HUES64 (cell line): Measurements from ENCODE around the gene PPP1R16B.
"Not testable (repeated sequence)": the region's sequence is repeated elsewhere in the genome, so short reads cannot be mapped to it uniquely, and the experiment has no call there.

ENCODE experiments used
- H3K27ac ChIP-seq: 2 replicates; pipeline ENCODE4 v1.7.0; 2013; ENCODE audit warnings: low read depth, low read length, inconsistent platforms
- H3K27me3 ChIP-seq: 2 replicates; pipeline ENCODE4 v1.6.1; 2013; ENCODE audit warnings: mild to moderate bottlenecking, low read length; ENCODE audit not compliant: insufficient read depth
- H3K36me3 ChIP-seq: 2 replicates; pipeline ENCODE4 v1.6.1; 2013; ENCODE audit warnings: mild to moderate bottlenecking, low read length; ENCODE audit not compliant: insufficient read depth
- H3K4me1 ChIP-seq: 2 replicates; pipeline ENCODE4 v1.6.1; 2013; ENCODE audit warnings: mild to moderate bottlenecking, low read length, moderate library complexity; ENCODE audit not compliant: insufficient read depth
- H3K4me3 ChIP-seq: 2 replicates; pipeline ENCODE4 v1.5.1; 2013; ENCODE audit warnings: mild to moderate bottlenecking, low read length, moderate library complexity
- H3K9ac ChIP-seq: 2 replicates; pipeline ENCODE4 v1.6.1; 2013; ENCODE audit warnings: mild to moderate bottlenecking, low read depth, low read length
- H3K9me3 ChIP-seq: 2 replicates; pipeline ENCODE4 v1.6.1; 2013; ENCODE audit warnings: low read depth, low read length; ENCODE audit not compliant: insufficient read depth
- WGBS: fragments of 150-250, 120-280 bp; methylation state at CpG from one replicate; pipeline ENCODE4 v1.1.7; 2013; ENCODE audit warnings: missing lambda C conversion rate; 5-methylcytosine and 5-hydroxymethylcytosine counted together

PPP1R16B gene

DNA sequence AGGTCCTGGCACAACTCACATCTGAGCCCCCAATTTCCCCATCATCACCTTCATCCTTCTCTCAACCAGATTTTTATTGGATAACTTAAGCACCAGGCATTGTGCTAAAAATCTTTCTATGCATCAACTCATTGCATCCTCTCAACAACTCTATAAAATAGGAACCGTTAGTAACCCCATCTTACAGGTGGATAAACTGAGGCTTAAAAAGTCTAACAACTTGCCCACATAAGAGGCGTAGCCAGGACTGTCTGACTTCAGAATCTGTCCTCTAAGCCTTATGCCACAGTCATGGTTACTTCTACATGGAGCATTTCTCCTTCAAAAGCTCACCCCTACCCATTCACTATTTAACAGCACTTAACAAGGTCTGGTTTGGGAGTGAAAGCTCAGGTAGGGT, 51.1 kb downstream of the PPP1R16B start:
- Histone ChIP-seq H3K9me3 (no peaks in the 10 kb centered on the region), H3K4me1 (peaks cover 6% of the 10 kb centered on the region; the same call in 1 of the 2 replicates), H3K36me3 (no peaks in the 10 kb centered on the region), H3K9ac (no peak overlapping the region), H3K4me3 (no peak overlapping the region), H3K27ac (no peak overlapping the region), H3K27me3 (no peaks in the 10 kb centered on the region)
- WGBS = 92% methylated on average over 2 of the region's 2 CpGs

DNA sequence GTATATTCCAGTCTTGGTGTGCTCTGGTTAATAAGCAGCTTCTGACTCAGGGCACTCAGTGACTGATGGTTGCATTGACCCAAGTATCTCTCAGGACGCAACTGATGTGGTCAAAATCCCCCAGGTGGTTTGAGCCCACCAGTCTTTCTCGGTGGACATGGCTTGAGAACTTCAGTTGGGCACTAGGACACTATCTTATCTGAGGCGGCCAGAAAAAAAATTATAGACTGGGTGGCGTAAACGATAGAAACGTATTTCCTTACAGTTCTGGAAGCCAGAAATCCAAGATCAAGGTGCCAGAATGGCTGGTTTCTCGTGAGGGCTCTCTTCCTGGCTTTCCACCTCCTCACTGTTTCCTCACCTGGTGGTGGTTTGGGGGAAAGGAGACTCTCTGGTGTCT, 52.2 kb downstream of the PPP1R16B start:
- WGBS = 92% methylated on average over 7 of the region's 7 CpGs
- H3K4me1 ChIP-seq = peaks cover 6% of the 10 kb centered on the region; the same call in 1 of the 2 replicates
- no peak overlapping the region for H3K9ac ChIP-seq
- no peaks in the 10 kb centered on the region for H3K27me3 ChIP-seq
- no peak overlapping the region for H3K27ac ChIP-seq
- no peaks in the 10 kb centered on the region for H3K36me3 ChIP-seq
- H3K9me3 ChIP-seq = no peaks in the 10 kb centered on the region
- no peak overlapping the region for H3K4me3 ChIP-seq

DNA sequence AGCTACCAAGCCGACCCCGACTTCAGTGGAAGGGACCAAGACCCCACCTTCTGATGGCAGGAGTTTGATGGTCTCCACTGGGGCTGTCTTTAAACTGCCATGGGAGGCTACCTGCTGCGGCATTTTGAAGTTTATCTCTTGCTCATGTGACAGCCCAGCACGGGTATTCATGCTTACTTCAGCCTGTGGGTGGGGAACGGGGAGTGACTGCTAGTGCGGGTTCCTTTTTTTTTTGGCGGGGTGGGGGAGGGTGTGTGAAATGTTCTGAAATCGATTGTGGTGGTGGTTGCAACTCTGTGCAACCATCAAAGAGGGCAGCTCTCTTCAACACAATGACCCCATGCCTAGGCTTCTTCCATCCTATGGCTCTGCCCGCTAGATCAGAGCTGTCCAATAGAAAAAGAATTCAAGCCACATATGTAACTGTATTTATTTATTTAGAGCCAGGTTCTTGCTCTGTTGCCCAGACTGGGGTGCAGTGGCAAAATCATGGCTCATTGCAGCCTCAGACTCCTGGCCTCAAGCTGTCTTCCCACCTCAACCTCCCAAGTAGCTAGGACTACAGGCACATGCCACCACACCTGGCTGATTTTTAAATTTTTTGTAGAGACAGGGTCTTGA, 53.7 kb downstream of the PPP1R16B start:
- Histone ChIP-seq H3K4me1 (peaks cover 6% of the 10 kb centered on the region; the same call in 1 of the 2 replicates), H3K4me3 (no peak overlapping the region), H3K36me3 (no peaks in the 10 kb centered on the region), H3K9ac (no peak overlapping the region), H3K27ac (no peak overlapping the region), H3K9me3 (no peaks in the 10 kb centered on the region), H3K27me3 (no peaks in the 10 kb centered on the region)
- WGBS = 83% methylated on average over 7 of the region's 9 CpGs

DNA sequence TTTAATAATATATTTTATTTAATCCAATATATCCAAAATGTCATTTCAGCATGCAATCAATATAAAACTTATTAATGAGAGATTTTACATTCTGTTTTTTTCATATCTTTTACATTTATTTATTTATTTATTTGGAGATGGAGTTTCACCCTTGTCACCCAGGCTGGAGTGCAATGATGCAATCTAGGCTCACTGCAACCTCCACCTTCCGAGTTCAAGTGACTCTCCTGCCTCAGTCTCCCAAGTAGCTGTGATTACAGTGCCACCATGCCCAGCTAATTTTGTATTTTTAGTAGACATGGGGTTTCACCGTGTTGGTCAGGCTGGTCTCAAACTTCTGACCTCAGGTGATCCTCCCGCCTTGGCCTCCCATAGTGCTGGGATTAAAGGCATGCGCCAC, 54.4 kb downstream of the PPP1R16B start:
- not testable (repeated sequence) for H3K9ac ChIP-seq, H3K27ac ChIP-seq, H3K36me3 ChIP-seq, H3K9me3 ChIP-seq, H3K27me3 ChIP-seq, H3K4me3 ChIP-seq, H3K4me1 ChIP-seq
- 89% methylated on average over 4 of the region's 4 CpGs for WGBS

DNA sequence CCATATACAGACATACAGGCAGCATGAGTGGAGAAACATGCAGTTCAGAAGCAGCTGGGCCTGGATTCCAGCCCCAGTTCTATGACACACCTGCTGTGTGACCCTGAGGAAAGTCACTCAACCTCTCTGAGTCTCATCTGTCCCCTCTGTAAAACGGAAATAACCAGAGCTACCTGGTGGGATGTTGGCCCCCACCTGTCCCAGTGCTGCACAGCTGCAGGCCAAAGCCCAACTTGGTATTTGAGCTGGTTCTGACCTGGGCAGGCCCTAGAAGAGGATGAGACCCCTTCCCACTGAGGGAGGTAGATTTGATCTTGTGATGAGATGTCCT, 55.5 kb downstream of the PPP1R16B start:
- WGBS = 75% methylated on average over 1 of the region's 1 CpG
- peaks cover 6% of the 10 kb centered on the region; the same call in 1 of the 2 replicates for H3K4me1 ChIP-seq

DNA sequence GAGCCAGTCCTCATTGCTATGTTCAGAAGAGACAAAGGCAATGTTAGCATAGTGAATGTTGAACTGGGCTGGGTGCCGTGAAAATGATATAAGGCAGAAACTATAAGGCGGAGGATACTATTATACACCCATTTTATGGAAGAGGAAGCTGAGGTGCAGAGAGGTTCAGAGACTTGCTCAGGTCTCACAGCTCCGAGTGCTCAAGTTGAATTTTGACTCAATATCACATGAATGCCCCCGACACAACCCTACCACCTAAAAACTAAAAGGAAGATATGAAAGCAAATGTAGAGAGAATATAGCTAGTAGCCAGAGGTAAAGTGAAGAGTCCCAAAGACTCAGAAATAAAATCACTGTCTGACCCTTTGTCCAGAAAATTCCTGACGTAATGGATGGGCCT, 56.7 kb downstream of the PPP1R16B start:
- Histone ChIP-seq H3K27ac (no peak overlapping the region), H3K36me3 (no peaks in the 10 kb centered on the region), H3K4me3 (no peak overlapping the region), H3K27me3 (no peaks in the 10 kb centered on the region), H3K9me3 (no peaks in the 10 kb centered on the region), H3K4me1 (peaks cover 6% of the 10 kb centered on the region; the same call in 1 of the 2 replicates), H3K9ac (no peak overlapping the region)
- 89% methylated on average over 4 of the region's 5 CpGs for WGBS

More for the DNA sequence above, 55.5 kb downstream of the PPP1R16B start:
- Histone ChIP-seq H3K27ac (no peak overlapping the region), H3K27me3 (no peaks in the 10 kb centered on the region), H3K9ac (no peak overlapping the region), H3K9me3 (no peaks in the 10 kb centered on the region), H3K4me3 (no peak overlapping the region), H3K36me3 (no peaks in the 10 kb centered on the region)

DNA sequence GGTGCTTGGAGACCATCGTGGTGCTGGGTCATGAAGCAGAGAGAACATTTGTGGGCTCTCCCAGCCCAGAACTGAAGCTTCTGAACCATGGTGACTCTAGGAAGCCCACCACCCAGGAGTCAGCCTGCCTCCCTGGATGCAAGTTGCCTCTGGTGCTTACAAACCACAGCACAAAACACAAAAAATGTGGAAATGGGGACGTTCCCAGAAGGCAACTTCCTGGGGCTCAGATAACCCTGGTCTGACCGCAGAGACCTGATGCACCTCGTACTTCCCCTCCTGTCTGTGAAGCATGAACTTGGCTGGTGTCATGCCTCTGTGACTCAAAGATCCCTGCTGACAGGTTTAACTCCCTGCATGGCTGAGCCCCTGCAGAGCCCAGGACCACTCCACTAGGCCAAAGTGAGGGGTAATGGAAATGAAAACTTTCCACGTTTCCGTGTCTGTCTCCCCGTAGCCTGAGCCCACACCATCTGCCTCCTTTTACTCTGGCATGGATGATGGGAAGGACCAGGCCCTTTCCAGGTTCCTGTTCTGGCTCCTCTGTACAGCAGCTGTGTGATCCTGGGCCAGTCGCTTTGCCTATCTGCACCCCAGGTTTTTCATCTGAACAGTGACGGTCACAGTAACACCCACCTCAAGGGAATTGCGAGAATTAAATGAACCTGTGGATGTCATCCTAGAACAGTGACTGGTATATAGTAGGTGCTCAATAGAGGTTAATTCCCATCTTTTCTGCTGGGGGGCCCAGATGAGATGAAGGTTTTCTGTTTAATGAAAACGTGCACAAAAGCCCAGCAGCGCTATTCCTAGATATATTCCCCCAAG, 57.7 kb downstream of the PPP1R16B start:
- no peak overlapping the region for H3K9ac ChIP-seq
- H3K9me3 ChIP-seq = no peaks in the 10 kb centered on the region
- H3K4me3 ChIP-seq = no peak overlapping the region
- peaks cover 6% of the 10 kb centered on the region; the same call in 1 of the 2 replicates for H3K4me1 ChIP-seq
- no peaks in the 10 kb centered on the region for H3K36me3 ChIP-seq
- no peak overlapping the region for H3K27ac ChIP-seq
- H3K27me3 ChIP-seq = no peaks in the 10 kb centered on the region
- 81% methylated on average over 12 of the region's 12 CpGs for WGBS

DNA sequence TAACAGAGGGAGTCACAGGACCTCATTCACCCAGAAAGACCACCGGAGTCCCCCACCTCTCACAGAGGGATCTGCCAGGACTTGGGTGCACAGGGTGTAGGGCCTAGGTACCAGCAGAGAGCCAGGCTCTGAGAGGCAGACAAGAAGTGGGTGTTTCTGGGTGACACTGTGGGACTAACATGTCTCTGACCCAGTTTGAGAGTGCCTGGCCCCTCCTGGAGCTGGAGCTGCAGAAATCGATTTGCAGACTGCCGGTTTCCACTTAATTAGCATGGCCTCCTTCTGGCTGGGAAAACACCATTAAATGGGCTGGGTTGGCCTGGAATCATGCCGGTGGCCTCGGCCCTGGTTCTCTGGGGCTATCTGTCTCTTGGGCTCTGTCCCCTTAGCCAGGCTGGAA, 59.2 kb downstream of the PPP1R16B start:
- Histone ChIP-seq H3K4me1 (peaks cover 6% of the 10 kb centered on the region; the same call in 1 of the 2 replicates), H3K36me3 (no peaks in the 10 kb centered on the region), H3K27me3 (no peaks in the 10 kb centered on the region), H3K27ac (no peak overlapping the region), H3K9me3 (no peaks in the 10 kb centered on the region), H3K4me3 (no peak overlapping the region), H3K9ac (no peak overlapping the region)
- 71% methylated on average over 5 of the region's 5 CpGs for WGBS

DNA sequence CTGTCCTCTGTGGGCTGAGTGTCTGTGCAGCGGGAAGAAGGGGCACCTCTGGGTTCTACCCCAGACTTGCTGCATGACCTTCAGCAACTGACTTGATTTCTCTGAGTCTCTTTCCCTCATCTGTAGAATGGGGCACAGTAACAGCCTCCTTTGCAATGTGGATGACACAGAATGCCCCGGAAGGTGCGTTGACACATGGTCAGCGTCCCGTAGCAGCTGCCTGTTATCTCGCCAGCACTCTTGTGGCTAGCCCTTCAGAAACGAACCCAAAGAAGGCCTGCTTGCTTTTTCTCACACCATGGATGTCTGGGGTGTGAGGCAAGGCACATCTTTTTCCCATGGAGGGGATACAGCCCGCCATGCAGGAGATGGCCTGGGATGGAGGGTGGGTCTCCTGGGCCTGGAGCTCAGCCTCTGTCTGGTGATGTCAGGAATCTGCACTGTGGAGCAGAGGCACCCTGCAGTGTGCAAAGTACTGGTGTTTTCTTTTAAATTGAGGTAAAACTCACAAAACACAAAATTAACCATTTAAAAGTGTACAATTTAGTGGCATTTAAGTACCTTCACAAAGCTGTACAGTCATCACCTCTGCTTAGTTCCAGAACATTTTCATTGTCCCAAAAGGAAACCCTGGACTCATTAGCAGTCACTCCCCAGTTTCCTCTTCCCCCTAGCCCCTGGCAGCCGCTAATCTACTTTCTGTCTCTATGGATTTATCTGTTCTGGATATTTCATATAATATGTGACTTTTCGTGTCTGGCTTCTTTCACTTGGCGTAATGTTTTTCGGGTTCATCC, 61.0 kb downstream of the PPP1R16B start:
- H3K27me3 ChIP-seq = no peaks in the 10 kb centered on the region
- WGBS = 96% methylated on average over 10 of the region's 12 CpGs
- H3K36me3 ChIP-seq = no peaks in the 10 kb centered on the region
- no peak overlapping the region for H3K27ac ChIP-seq
- no peak overlapping the region for H3K4me3 ChIP-seq
- H3K9ac ChIP-seq = no peak overlapping the region
- peaks cover 10% of the 10 kb centered on the region; the same call in 1 of the 2 replicates for H3K4me1 ChIP-seq
- no peaks in the 10 kb centered on the region for H3K9me3 ChIP-seq

DNA sequence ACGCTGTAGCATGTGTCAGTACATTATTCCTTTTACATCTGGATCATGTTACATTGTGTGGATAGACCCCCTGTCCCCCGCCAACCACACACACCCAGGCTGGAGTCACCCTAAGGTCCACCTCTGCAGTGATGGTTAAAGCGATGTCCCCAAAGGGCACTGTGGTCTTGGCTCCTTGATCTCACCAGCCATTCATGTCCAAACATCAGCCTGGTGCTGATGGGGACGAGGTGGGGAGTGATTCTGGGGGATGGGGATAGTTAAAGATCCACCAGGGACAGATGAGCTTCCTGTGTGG, 61.5 kb downstream of the PPP1R16B start:
- H3K4me3 ChIP-seq = no peak overlapping the region
- H3K36me3 ChIP-seq = no peaks in the 10 kb centered on the region
- no peaks in the 10 kb centered on the region for H3K9me3 ChIP-seq
- no peak overlapping the region for H3K27ac ChIP-seq
- no peak overlapping the region for H3K9ac ChIP-seq
- peaks cover 10% of the 10 kb centered on the region; the same call in 1 of the 2 replicates for H3K4me1 ChIP-seq
- WGBS = 87% methylated on average over 4 of the region's 4 CpGs
- H3K27me3 ChIP-seq = no peaks in the 10 kb centered on the region
